ENCODE results near the gene CST7.

The CST7 gene

DNA sequence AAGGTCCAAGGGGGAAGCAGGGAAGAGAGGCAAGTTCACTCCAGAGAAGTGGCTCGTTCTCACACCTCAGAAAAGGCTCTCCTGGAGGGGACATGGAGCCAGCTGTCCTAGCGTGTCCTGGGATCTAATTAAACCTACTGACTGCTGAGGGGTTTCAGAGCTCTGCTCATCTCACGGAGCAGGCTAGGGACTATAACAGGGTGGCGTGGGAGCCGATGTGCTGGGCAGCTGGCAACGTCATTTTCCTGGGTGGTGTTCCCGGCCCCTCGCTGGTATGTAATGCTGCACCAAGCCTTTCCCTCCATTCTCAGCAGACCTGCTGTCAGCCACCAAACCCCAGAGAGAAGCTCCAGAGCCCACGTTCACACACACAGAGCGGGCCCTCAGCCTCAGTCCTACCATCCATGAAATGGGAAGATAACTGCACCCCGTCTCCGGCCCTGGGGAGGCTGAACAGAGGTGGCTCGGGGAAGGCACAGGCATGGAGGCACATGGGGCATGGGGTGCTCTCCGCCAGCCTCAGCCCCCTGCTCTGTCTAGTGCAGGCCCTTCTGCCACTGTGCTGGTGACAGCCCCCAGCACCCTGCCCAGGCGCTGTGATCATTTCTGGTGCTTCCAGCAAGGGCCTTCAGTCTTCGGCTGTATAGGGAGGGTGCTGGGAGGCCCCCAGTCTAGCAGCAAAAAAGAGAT is 1.9 kb downstream of the CST7 start:
- DNase-seq (ENCODE audit: low spot score) = no peak

DNA sequence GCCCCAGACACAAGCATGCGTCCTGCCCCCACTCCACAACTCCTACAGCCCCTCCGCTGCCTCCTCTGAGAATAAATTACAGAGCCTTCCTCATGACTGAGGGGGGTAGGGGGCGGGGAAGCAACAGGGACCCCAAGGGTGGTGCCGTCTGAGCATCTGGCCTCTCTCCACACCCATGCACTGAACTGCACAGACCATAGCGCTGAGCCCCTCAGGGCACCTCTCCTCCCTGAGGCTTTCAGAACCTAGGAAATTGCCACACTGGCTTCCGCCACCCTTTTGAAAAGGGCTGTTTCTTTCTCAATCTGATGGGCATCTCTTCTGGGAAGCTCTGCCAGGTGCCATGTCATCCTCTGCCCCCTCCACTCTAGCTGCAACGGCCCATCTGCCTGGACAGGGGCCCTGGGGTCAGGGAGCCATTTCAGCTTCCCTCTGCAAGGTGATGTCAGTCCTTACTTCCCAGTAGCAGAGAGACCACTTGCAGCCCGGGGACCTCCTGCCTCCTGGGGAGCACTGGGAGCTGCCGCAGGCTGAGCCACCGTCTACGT is 2.5 kb downstream of the CST7 start:
- DNase-seq (ENCODE audit: low spot score) = no peak

DNA sequence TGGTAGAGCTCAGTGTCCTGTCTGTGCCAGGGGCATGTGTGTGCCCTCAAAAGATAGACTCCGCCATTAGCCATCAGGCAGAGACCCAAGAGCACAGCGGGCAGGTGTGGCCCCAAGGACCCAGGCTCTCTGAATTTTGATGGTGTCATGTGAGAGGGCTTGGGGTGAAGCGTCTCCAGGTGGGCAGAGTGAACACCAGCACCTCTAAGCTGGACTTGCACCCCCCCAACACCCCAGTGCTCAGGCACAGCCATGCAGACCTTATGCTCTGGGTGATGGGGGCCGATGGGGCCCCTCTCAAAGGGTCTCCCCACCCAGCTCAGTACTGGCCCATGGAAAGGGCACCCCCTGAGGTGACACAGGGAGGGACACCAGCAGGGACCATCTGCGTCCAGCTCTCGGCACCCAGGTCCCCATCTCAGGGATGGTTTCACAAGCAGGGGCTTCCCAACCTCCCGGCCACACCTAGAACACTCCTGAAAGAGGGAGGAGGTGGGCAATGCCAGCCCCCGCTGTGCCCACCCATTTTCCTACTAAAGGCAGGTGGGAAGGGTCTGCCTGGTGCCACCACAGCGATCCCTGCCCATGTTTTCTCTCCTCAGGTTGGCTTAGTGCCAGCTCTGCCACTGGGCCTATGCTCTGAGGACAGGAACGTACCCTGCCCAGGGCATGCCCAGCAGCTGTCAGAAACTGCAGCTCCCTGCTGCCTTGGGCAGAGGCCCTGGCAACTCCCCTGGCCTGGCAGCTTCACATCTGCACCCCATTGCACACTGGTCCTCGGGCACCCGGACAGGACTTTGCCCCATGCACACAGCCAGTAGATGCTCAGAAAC is 3.5 kb downstream of the CST7 start:
- DNase-seq (ENCODE audit: low spot score) = no peak

DNA sequence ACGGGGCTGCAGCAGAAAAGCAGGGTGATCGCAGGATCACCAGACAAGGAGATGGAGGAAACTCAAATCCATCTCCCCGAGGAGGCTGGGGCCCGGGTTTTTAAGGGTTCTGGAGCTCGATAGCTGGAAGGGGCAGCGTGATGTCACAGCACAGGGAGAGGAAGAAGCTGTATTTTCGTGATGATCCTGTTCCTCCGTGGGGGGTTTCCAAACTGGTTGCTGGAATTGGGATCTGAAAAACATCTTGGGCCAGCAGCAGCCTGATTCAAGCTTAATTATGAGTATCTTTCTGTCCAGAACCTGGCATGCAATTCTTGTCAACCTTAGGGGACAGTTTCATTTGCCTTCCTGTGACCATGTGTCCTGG is 4.1 kb downstream of the CST7 start:
- no peak for DNase-seq (ENCODE audit: low spot score)

DNA sequence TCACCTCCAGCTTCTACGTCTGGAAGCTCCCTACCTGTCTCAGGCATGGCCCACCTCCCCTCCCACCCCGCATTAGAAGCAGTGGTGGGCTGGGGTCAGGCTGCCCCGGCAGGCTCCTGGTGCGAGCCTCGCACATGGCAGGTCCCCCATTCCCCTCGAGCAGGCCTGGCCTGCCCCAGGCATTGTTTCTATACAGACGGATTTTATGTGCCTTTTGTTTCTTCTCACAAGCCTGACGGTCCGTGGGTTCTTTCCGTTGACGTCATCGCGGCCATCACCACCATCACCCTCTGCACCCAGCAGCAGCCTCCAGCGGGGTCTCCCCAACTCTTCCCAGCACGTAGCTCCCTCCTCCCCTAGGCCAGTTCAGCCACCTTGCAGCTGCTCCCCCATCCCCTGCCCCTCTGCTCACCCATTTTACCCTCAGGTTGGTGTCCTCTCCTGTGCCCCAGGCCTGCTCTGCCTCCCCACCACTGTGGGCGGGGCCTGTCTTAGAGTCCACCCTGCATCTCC is 4.6 kb downstream of the CST7 start:
- DNase-seq (ENCODE audit: low spot score) = no peak

DNA sequence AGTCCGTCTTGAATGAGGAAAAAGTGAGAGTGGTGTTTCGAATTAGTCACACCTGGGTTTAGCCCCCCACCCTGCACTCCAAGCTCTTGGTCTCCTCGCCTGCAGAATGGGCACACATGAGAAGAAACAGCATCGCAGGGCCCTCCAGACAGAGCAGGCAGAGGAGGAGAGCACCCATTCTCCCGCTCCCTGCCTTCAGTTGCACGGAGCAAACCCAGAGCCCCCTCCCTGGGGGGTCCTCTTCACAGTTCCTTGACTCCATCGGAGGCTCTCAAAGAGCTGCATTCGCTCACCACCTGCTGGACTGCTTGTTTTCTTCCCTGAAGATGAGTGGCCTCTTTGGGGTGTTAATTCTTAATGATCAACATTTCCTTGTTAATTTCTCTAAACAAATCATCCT is 5.1 kb downstream of the CST7 start:
- DNase-seq (ENCODE audit: low spot score) = no peak

DNA sequence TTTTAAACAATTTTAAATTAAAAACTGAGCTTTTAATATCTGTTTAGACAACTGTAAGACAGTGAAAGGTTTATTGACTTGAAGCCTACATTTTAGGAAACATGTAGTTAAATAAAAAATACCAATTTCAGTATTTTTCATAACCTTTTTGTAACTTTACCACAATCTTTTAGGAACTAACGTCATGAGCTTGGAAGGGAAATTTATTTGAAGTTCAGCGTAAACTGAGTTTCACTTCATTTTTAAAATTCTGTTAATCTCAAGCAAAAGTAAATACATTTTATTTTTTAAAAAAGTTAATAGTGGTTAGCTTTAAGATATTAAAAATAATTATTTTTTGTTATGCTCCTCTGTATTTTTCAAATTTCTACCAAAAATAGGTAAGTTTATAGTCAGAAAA is 5.5 kb downstream of the CST7 start:
- no peak for DNase-seq (ENCODE audit: low spot score)

DNA sequence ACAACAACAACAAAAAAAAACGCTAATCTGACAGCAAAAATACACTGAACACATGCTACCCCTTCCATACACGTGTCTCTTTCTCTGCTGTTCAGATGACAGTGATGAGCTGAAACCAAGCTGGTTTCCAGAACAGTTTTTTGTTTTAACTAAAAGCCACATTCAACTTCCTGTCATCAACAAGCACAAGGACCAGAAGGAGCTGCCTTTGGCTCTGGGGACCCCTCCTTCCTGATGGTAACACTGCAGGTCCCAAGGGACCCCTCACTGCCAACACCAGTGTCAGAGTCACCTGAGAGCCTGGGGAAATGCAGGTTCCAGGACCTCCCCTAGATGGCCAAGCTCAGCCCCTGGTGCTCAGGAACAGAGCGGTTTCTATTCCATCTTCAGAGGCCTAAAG is 6.0 kb downstream of the CST7 start:
- no peak for DNase-seq (ENCODE audit: low spot score)

DNA sequence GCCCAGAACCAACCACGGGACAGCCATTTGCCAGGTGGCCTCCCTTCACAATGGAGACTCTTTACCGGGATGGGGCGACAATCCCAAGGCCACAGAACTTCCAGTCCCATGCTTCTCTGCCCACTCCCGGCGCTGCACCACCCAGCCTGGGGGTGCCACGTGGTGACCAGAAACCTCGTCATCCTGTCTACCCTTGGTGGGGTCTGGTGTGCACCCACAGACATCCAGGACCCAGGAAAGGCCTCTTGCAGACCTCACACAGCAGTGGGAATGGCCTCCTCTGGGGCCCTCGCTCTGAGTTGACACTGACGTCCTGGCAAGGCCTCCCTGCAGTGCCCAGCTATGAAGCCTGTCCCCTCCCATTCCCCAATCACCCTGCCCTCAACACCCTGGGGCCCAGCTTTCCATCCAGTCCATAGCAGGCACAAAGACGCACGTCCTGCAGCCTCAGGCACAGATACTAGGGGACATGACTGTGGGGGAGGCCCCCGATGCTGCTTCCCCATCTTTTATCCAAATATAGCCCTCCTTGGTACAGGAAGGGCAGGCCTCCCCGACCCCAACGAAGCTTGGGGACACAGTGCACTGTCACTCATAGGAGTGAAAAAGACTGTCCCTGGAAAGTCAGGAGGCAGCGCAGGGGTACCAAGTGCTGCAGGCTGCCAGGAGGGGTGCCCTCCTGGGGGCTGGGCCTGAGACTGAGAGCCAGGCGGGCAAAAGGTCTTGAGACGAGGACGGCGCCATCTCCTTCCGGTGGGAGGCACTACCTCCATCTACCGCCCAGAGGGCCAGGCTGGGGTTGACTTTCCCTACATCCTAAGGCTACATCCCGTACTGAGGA is 7.2 kb downstream of the CST7 start:
- DNase-seq (ENCODE audit: low spot score) = no peak

DNA sequence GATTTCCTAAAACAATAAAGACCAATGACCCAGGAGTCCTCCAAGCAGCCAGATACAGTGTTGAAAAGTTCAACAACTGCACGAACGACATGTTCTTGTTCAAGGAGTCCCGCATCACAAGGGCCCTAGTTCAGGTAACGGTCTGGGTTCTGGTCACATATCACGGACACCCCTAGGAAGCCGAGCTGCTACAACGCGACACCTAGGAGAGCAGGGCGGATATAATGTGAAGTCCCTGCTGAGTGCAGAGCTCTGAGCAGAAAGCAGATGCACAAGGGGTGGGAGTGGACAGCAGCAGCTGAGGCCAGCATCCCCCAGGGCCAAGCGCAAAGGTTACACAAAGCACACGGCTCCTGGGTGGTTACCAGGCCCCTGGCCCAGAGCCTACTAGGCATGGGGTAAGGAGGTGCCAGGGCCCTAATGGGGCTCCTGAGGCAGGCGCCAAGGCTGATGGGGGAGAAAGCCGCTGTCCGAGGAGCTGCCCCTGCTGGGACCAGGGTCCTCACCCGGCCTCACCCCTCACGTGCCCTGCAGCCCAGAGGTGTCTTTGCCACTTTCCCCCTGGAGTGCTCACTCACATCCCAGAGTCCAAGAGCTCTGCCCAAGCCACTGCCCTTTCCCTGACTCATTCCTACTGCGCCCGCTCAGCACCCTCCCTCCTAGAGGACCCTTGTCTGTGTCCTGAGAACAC is 8.4 kb downstream of the CST7 start:
- DNase-seq (ENCODE audit: low spot score) = no peak

DNA sequence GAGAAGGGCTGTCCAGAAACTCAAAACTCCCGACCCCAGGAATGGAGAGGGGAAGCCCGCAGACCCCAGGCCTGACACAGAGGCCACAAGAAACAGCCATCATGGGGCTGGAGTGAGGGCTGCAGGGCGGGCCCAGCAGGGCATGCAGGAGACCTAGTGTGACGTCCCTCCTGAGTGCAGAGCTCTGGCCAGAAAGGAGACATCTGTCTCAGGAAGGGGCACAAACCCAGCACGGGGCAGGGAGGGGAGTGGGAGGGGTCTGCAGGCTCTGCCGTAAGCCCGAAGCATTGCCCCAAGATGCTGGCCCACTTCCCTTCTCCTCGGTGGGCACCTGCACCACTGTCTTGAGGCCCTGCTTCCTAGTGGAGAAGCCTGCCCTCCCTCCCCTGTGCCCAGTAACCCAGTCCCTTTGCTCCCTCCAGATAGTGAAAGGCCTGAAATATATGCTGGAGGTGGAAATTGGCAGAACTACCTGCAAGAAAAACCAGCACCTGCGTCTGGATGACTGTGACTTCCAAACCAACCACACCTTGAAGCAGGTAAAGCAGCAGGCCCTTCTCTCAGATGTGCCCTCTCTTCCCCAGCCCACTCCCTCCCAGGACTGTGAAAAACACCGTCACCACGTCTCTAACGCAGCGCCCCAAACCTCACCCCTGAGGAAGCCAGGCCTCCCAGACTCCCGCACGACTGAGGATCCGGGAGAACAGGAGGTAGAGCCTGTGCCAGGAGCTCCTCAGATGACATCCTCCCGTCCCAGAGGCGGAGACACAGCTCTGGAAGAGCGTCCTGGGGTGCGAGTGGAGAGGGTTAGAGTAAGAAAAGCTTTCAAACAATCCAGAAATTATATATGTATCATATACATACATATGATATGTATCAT is 9.7 kb downstream of the CST7 start:
- no peak for DNase-seq (ENCODE audit: low spot score)

DNA sequence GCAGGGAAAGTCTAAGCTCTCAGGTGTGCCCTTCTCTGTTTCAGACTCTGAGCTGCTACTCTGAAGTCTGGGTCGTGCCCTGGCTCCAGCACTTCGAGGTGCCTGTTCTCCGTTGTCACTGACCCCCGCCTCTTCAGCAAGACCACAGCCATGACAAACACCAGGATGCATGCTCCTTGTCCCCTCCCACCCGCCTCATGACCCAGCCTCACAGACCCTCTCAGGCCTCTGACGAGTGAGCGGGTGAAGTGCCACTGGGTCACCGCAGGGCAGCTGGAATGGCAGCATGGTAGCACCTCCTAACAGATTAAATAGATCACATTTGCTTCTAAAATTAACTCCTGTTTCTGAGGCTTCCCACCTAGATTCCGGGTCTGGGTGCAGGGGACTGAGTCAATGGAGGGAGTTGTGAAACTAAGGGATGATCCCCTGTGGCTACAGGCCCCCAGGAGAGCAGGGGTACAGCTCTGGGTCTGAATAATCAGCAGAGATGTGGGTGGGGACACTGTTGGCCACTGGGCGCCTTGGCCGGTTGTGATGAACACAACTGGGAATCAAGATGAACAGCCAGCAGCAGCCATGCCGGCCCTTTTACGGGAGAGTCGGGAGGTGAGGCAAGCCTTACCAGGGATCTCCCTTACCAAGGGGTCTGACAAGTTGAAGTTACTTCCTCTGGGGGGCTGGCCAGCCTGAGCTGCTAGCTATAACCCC is 10.7 kb downstream of the CST7 start:
- no peak for DNase-seq (ENCODE audit: low spot score)

DNA sequence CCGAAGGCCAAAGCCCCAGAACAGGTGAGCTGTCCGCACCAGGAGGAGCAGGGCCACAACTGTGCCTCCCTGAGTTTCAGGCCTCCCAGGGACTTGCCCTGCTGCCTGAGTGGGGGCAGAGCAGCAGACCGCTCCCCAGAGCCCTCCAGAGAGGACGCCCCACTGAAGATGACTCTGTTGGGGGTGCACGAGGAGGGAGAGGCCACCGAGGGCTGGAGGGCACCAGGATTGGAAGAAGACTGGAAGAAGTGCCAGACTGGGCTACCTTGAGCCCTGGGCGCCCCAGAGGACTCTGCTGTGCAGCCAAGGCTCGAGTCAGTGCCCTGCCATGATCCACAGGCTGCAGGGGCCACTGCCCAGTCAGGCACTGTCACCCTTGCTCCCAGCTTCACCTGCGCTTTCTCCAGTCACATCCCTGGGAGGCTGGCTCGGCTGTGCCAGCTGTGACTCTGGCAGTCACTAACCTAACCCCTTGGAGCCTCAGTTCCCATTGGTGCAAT is 11.3 kb downstream of the CST7 start:
- no peak for DNase-seq (ENCODE audit: low spot score)

DNA sequence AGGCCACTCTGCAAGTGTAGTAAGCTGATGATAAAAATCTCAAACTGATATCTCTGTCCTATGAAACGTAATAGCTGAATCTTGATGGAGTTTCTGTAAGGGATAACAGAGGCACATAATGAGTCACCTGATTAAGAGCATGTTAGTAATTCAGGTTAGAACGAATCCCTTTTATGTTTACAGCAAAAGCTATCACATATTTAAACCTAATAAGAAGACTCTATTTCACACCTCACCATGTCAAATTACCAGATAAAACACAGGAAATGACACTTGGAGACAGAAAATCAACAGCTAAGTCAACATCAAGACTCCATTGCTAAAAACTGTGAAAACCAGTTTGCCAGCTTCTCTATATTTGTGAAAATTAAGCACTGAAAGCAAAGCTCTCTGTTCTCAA is 11.8 kb downstream of the CST7 start:
- DNase-seq (ENCODE audit: low spot score) = no peak

DNA sequence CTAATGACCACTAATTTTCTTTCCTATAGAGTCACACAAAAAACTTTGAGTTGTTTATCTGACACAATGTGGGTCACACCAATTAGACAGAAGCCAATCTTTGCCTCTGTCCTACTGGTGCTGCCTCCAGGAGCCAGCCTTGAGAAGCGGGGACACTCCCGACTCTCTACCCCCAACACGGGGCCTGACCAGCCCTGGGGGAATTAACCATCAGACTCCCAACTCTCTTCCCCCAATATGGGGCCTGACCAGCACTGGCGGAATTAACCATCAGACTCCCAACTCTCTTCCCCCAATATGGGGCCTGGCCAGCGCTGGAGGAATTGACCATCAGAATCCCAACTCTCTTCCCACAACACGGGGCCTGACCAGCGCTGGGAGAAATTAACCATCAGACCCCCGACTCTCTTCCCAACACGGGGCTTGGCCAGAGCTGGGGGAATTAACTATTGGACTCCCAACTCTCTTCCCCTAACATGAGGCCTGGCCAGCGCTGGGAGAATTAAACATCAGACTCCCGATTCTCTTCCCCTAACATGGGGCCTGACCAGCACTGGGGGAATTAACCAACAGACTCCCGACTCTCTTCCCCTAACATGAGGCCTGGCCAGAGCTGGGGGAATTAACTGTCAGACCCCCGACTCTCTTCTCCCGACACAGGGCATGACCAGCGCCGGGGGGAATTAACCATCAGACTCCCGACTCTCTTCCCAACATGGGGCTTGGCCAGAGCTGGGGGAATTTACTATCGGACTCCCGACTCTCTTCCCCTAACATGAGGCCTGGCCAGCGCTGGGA is 12.5 kb downstream of the CST7 start:
- no peak for DNase-seq (ENCODE audit: low spot score)

DNA sequence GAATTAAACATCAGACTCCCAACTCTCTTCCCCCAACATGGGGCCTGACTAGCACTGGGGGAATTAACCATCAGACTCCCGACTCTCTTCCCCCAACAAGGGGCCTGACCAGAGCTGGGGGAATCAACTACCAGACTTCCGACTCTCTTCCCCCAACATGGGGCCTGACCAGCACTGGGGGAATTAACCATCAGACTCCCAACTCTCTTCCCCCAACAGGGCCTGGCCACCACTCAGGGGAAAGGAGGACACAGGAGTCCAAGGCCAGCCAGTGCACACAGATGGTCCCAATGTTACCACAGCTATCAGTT is 13.1 kb downstream of the CST7 start:
- DNase-seq (ENCODE audit: low spot score) = no peak

DNA sequence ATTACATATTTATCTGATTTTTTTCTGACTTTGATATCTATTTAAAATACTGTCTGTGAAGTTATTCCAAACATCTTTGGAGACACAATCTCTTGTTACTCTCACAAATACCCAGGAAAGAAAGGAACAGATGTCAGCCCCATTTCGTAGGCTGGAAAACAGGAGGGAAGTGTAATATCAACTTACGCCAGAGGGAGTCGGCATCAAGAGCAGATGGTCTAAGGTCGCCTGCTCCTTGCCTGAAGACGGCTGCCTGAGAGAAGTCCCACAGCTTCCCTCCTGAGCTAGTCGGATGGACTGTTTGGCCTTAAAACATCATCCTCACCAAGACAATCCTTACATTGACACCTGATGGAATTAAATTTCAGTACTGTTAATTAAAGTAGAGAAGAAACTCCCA is 13.4 kb downstream of the CST7 start:
- no peak for DNase-seq (ENCODE audit: low spot score)

DNA sequence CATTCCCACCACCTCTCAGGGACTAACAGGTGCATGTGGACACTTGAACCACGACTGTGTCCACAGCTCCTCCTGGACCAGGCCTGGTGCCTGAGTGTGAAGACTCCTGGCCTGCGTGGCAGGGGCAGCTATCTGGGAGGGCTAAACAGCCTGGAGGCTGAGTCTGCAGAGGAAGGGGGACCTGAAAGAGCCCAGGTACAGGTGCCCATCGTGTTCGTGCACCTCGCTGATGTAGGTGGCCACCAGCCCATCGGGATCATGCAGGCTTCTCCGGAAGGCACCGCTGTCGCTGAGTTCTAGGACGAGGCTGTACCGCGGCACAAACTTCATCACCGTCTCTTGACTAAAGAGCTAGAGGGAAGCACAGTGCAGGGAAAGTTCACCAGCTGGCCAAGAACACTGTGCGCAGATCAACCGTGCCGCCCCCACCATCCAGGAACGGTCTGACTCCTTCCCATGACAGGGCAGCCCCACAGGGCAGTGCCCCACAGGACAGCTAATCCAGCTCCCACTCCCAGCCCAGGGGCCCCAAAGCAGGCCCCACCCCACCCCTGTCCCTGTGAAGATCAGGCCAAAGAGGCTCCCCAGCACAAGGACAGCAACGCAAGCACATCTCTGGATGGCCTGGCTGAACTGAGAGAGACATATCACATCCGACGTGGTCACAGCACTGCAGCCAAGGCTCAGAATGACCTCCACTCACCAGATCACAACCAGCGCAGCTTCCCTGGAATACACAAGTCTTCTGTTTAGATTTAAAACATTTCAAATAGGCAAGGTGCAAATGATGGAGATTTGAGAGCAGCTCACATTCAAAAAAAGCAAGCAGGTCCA is 14.8 kb downstream of the CST7 start:
- DNase-seq (ENCODE audit: low spot score) = no peak

DNA sequence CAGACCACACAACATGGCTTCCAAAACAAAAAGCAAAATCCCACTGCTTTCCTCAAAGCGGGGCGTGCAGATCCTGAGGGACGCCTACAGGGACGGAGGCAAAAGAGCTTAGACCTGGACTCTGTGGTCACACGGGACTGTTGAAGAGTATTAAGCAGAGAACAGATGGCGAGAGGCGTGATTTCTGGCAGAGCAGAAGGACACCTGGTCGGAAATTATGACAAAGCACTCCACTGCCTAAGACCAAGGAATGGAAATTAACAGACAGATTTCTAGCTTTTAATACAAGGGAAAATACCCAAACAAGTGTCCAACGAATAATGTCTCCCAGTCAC is 15.4 kb downstream of the CST7 start:
- no peak for DNase-seq (ENCODE audit: low spot score)

Measured in kidney capillary endothelial cell (primary cell).